ENCODE data around the gene ECM2. TPM values are rescaled to one million over a fixed set of nuclear protein-coding genes. Genes with fewer than 3 reads are reported as not detected.

The ECM2 gene
- total and polyA plus RNA-seq, 2 experiments from 2014 or later: 2.4 to 4.5 TPM

- Histone ChIP-seq H3F3A (ENCODE audit: insufficient read depth) (peaks cover 41% of the 10 kb centered on the region), H3K9me3 (ENCODE audit: low read depth) (no peaks in the 10 kb centered on the region), H3K4me2 (ENCODE audit: unreplicated experiment) (no peak overlapping the region), H3K9ac (no peak overlapping the region), H3K36me3 (ENCODE audit: low read depth) (no peaks in the 10 kb centered on the region), H2AFZ (no peak overlapping the region), H3K79me2 (ENCODE audit: insufficient read depth) (no peaks in the 10 kb centered on the region), H4K20me1 (ENCODE audit: insufficient read depth) (no peaks in the 10 kb centered on the region), H3K27ac (no peak overlapping the region), H3K4me3 (no peak overlapping the region), H3K4me1 (ENCODE audit: insufficient read depth) (peaks cover 57% of the 10 kb centered on the region), H3K9me2 (ENCODE audit: insufficient read depth) (no peaks in the 10 kb centered on the region), H3K27me3 (replicated peaks; ENCODE audit: insufficient read depth) (no peaks in the 10 kb centered on the region)
- no peak for DNase-seq
- TF ChIP-seq EZH2phosphoT487 (IDR thresholded peaks at IDR 0.05; ENCODE audit: insufficient read depth, low read depth): no peak
- no peak for TF ChIP-seq EZH2 (IDR thresholded peaks at IDR 0.05; ENCODE audit: insufficient read depth, poor library complexity, severe bottlenecking)
- in situ Hi-C loops (cut with MboI): no loop called here
- WGBS, 2 experiments (ENCODE audit: low coverage in 1 of 2, low lambda C conversion rate in 2 of 2, missing lambda C conversion rate in 2 of 2): 93 to 94% methylated on average over 5 of the region's 5 CpGs
Observed at GRCh38 chr9:92500725-92501124, 35.1 kb downstream of the ECM2 start.

- peaks cover 55% of the 10 kb centered on the region for H3K4me1 ChIP-seq (ENCODE audit: insufficient read depth)
- H3K79me2 ChIP-seq (ENCODE audit: insufficient read depth): no peaks in the 10 kb centered on the region
- H3K36me3 ChIP-seq (ENCODE audit: low read depth): no peaks in the 10 kb centered on the region
- H3K9me2 ChIP-seq (ENCODE audit: insufficient read depth): no peaks in the 10 kb centered on the region
- H3K27ac ChIP-seq: peak overlapping the region; percentile 34
- H3K9me3 ChIP-seq (ENCODE audit: low read depth): no peaks in the 10 kb centered on the region
- H3F3A ChIP-seq (ENCODE audit: insufficient read depth): peaks cover 31% of the 10 kb centered on the region
- no peak for TF ChIP-seq EZH2 (IDR thresholded peaks at IDR 0.05; ENCODE audit: insufficient read depth, poor library complexity, severe bottlenecking)
- TF ChIP-seq EZH2phosphoT487 (IDR thresholded peaks at IDR 0.05; ENCODE audit: insufficient read depth, low read depth): no peak
- 73 to 82% methylated on average over 2 of the region's 2 CpGs for WGBS, 2 experiments (ENCODE audit: low coverage in 1 of 2, low lambda C conversion rate in 2 of 2, missing lambda C conversion rate in 2 of 2)
- H3K27me3 ChIP-seq (replicated peaks; ENCODE audit: insufficient read depth): no peaks in the 10 kb centered on the region
- no peaks in the 10 kb centered on the region for H4K20me1 ChIP-seq (ENCODE audit: insufficient read depth)
- in situ Hi-C loops (cut with MboI): no loop called here
- peak; percentile 51 for DNase-seq
- H3K4me2 ChIP-seq (ENCODE audit: unreplicated experiment): peak overlapping the region; percentile 13
- H2AFZ ChIP-seq: 0 out of 2 replicates have a peak overlapping the region, but pooled peaks have one; percentile 1
- H3K9ac ChIP-seq: no peak overlapping the region
- no peak overlapping the region for H3K4me3 ChIP-seq
Observed at GRCh38 chr9:92499701-92500100, 36.1 kb downstream of the ECM2 start.

GRCh38 chr9:92496396-92497176 lies 39.2 kb downstream of the ECM2 start:
- peak overlapping the region; percentile 34 for H3K4me2 ChIP-seq (ENCODE audit: unreplicated experiment)
- H2AFZ ChIP-seq: peak overlapping the region; percentile 0; the same call in 1 of the 2 replicates

GRCh38 chr9:92494856-92495255 lies 40.9 kb downstream of the ECM2 start:
- no peaks in the 10 kb centered on the region for H3K36me3 ChIP-seq (ENCODE audit: low read depth)
- WGBS, 2 experiments (ENCODE audit: low coverage in 1 of 2, low lambda C conversion rate in 2 of 2, missing lambda C conversion rate in 2 of 2): 96 to 98% methylated on average over 2 of the region's 2 CpGs
- H3F3A ChIP-seq (ENCODE audit: insufficient read depth): peaks cover 18% of the 10 kb centered on the region; the same call in 1 of the 2 replicates
- no peaks in the 10 kb centered on the region for H3K9me3 ChIP-seq (ENCODE audit: low read depth)
- H3K4me1 ChIP-seq (ENCODE audit: insufficient read depth): peaks cover 32% of the 10 kb centered on the region
- no peaks in the 10 kb centered on the region for H3K79me2 ChIP-seq (ENCODE audit: insufficient read depth)
- H3K4me2 ChIP-seq (ENCODE audit: unreplicated experiment): no peak overlapping the region
- H2AFZ ChIP-seq: no peak overlapping the region
- TF ChIP-seq EZH2phosphoT487 (IDR thresholded peaks at IDR 0.05; ENCODE audit: insufficient read depth, low read depth) (no peak), EZH2 (IDR thresholded peaks at IDR 0.05; ENCODE audit: insufficient read depth, poor library complexity, severe bottlenecking) (no peak)
- no peaks in the 10 kb centered on the region for H4K20me1 ChIP-seq (ENCODE audit: insufficient read depth)
- no peak overlapping the region for H3K27ac ChIP-seq
- in situ Hi-C loops (cut with MboI): no loop called here
- no peak for DNase-seq
- no peaks in the 10 kb centered on the region for H3K9me2 ChIP-seq (ENCODE audit: insufficient read depth)
- no peak overlapping the region for H3K9ac ChIP-seq
- H3K4me3 ChIP-seq: no peak overlapping the region
- no peaks in the 10 kb centered on the region for H3K27me3 ChIP-seq (replicated peaks; ENCODE audit: insufficient read depth)

More at GRCh38 chr9:92496396-92497176, 39.2 kb downstream of the ECM2 start:
- Histone ChIP-seq H3K27me3 (replicated peaks; ENCODE audit: insufficient read depth) (no peaks in the 10 kb centered on the region), H3K9me3 (ENCODE audit: low read depth) (no peaks in the 10 kb centered on the region), H3K9ac (no peak overlapping the region), H4K20me1 (ENCODE audit: insufficient read depth) (no peaks in the 10 kb centered on the region), H3K4me1 (ENCODE audit: insufficient read depth) (peaks cover 39% of the 10 kb centered on the region), H3K36me3 (ENCODE audit: low read depth) (no peaks in the 10 kb centered on the region), H3K9me2 (ENCODE audit: insufficient read depth) (no peaks in the 10 kb centered on the region), H3F3A (ENCODE audit: insufficient read depth) (peaks cover 19% of the 10 kb centered on the region; the same call in 1 of the 2 replicates), H3K4me3 (no peak overlapping the region), H3K79me2 (ENCODE audit: insufficient read depth) (no peaks in the 10 kb centered on the region), H3K27ac (peak overlapping the region; percentile 14; the same call in 1 of the 2 replicates)
- TF ChIP-seq EZH2 (IDR thresholded peaks at IDR 0.05; ENCODE audit: insufficient read depth, poor library complexity, severe bottlenecking) (no peak), EZH2phosphoT487 (IDR thresholded peaks at IDR 0.05; ENCODE audit: insufficient read depth, low read depth) (no peak)
- DNase-seq: peak; percentile 58
- in situ Hi-C loops (cut with MboI): no loop called here
- 47 to 56% methylated on average over 5 of the region's 5 CpGs for WGBS, 2 experiments (ENCODE audit: low coverage in 1 of 2, low lambda C conversion rate in 2 of 2, missing lambda C conversion rate in 2 of 2)

Data from GM23248 (cell line).